NT2/D1 (cell line): ENCODE results near the gene CXCR5.

Experiments
- SUZ12 ChIP-seq: IDR thresholded peaks from 2 replicates; pipeline ENCODE4 v1.6.1; 2011; ENCODE audit not compliant: insufficient read length, insufficient read depth; ENCODE audit errors: extremely low read depth
- YY1 ChIP-seq: IDR thresholded peaks from 2 replicates; pipeline ENCODE4 v1.6.1; 2011; ENCODE audit not compliant: insufficient read length, insufficient read depth
- ZNF274 ChIP-seq: IDR thresholded peaks from 2 replicates; pipeline ENCODE4 v1.6.1; 2011; ENCODE audit warnings: mild to moderate bottlenecking, low read depth, low read length

DNA sequence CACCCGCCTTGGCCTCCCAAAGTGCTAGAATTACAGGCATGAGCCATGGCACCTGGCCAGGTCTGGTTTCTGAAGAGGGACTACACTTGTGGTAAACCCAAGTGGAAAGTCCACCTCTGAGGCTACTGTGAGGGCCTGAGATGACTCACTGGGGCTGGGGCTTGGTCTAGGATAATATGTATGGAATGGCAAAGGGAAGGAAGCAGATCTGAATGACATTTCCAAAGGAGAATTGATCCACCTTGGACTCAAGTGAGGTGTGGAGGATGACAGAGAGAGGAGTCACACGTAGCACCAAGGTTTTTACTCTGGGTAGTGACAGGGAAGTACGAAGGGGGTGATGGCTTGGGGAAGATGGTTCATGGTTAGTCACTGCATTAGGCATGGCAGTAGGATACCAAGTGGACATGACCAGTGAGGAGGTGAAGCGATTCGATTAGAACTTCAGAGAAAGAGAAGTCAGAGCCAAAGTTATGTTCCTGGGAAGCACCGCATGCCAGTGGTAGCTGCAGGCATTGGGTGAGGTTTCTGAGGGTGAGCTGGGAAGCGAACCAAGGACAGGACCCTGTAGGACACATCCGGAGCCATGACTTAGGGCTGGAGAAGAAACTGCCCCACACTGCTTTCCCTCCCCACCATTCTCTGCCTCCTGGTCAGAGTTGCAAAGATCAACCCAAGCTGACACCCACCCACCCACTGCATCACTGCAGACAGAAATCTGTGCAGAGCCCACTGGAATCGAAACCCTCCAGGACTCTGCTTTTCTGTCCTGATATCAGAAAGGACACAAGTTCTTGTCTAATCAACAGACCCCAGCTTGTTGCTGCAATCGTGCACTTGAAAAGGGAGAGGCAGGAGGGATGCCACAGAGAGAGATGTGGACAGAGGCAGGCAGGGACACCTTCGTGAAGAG, 55.1 kb downstream of the CXCR5 start:
- TF ChIP-seq ZNF274 = no peak
- no peak for TF ChIP-seq YY1
- TF ChIP-seq SUZ12 = no peak
